OCI-LY3 (cell line): ENCODE measurements around the gene KIFAP3.

ENCODE experiments used
- H2AFZ ChIP-seq: fragments of 200-600, 300-600 bp; shearing (Covaris generic); 2 replicates; pipeline ENCODE4 v1.6.0; 2014; ENCODE audit warnings: antibody characterized with exemption, low read depth, low read length
- H3K27ac ChIP-seq: fragments of 200-600, 300-600 bp; sonication (generic); 2 replicates; pipeline ENCODE4 v1.5.1; 2014; ENCODE audit warnings: mild to moderate bottlenecking, low read length, moderate library complexity, mixed read lengths
- H3K27me3 ChIP-seq: fragments of 200-600, 300-600 bp; sonication (generic); 2 replicates; pipeline ENCODE4 v1.6.1; 2014; ENCODE audit warnings: low read depth, low read length, mixed read lengths
- H3K36me3 ChIP-seq: fragments of 200-600, 300-600 bp; sonication (generic); replicated peaks from 2 replicates; pipeline ENCODE3; 2014; ENCODE audit warnings: low read depth, low read length, mixed read lengths
- H3K4me1 ChIP-seq: fragments of 300-600, 200-600 bp; sonication (generic); 2 replicates; pipeline ENCODE4 v1.6.1; 2014; ENCODE audit warnings: low read length, mixed read lengths
- H3K4me2 ChIP-seq: fragments of 200-600, 300-600 bp; sonication (generic); 2 replicates; pipeline ENCODE4 v1.6.1; 2014; ENCODE audit warnings: low read length, mixed read lengths
- H3K4me3 ChIP-seq: fragments of 300-600, 200-600 bp; sonication (generic); 2 replicates; pipeline ENCODE4 v1.5.1; 2014; ENCODE audit warnings: antibody characterized with exemption, mild to moderate bottlenecking, low read length, moderate library complexity
- H3K79me2 ChIP-seq: fragments of 300-600, 200-600 bp; shearing (Covaris generic); 2 replicates; pipeline ENCODE4 v1.6.1; 2014; ENCODE audit warnings: mild to moderate bottlenecking, low read length, mixed read lengths
- H3K9ac ChIP-seq: fragments of 300-600, 200-600 bp; shearing (Covaris generic); 2 replicates; pipeline ENCODE4 v1.6.0; 2014; ENCODE audit warnings: mild to moderate bottlenecking, low read length, moderate library complexity
- H3K9me3 ChIP-seq: fragments of 200-600, 300-600 bp; shearing (Covaris generic); 2 replicates; pipeline ENCODE4 v1.6.1; 2014; ENCODE audit warnings: low read length, mixed read lengths; ENCODE audit not compliant: insufficient read depth
- H4K20me1 ChIP-seq: fragments of 200-600, 300-600 bp; sonication (generic); 2 replicates; pipeline ENCODE4 v1.6.1; 2016; ENCODE audit warnings: low read length, mixed read lengths; ENCODE audit not compliant: insufficient read depth
- EZH2phosphoT487 ChIP-seq: fragments of 200-600 bp; shearing (Covaris generic); IDR thresholded peaks from 2 replicates; pipeline ENCODE4 v1.6.1; 2018; ENCODE audit warnings: antibody characterized with exemption, mixed run types, low read depth
- TF ChIP-seq, protein P1 (sequence below): fragments of 200-600, 300-600 bp; sonication (generic); IDR thresholded peaks from 2 replicates; pipeline ENCODE4 v1.5.1; 2014; ENCODE audit warnings: antibody characterized with exemption, low read length, low read depth

KIFAP3 gene

DNA sequence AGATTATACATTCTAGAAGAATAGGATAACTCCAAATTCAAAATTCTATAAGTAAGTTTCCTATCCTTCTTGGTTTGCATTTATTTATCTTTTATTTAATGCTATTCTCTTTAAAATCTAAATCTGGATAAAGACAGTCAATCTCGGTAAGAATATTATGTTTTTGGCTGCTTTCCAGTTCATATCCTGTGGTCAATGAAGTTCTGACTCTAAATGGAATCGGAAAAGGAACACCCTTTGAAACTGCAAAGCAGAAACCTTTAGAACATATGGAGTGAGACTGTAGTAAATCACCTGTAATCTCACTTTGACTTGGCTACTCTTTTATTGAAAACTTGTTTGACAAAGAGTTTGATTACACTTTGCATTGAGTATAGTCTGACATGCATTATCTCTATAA lies 85.2 kb downstream of the KIFAP3 start:
- Histone ChIP-seq H2AFZ (no peak overlapping the region), H3K4me2 (no peak overlapping the region), H3K9ac (no peak overlapping the region), H3K27ac (no peak overlapping the region), H3K4me1 (no peaks in the 10 kb centered on the region), H4K20me1 (no peaks in the 10 kb centered on the region), H3K9me3 (no peaks in the 10 kb centered on the region), H3K4me3 (no peak overlapping the region), H3K36me3 (no peaks in the 10 kb centered on the region), H3K79me2 (no peaks in the 10 kb centered on the region), H3K27me3 (no peaks in the 10 kb centered on the region)
- TF ChIP-seq, protein P1, sequence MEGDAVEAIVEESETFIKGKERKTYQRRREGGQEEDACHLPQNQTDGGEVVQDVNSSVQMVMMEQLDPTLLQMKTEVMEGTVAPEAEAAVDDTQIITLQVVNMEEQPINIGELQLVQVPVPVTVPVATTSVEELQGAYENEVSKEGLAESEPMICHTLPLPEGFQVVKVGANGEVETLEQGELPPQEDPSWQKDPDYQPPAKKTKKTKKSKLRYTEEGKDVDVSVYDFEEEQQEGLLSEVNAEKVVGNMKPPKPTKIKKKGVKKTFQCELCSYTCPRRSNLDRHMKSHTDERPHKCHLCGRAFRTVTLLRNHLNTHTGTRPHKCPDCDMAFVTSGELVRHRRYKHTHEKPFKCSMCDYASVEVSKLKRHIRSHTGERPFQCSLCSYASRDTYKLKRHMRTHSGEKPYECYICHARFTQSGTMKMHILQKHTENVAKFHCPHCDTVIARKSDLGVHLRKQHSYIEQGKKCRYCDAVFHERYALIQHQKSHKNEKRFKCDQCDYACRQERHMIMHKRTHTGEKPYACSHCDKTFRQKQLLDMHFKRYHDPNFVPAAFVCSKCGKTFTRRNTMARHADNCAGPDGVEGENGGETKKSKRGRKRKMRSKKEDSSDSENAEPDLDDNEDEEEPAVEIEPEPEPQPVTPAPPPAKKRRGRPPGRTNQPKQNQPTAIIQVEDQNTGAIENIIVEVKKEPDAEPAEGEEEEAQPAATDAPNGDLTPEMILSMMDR, result no peak
- TF ChIP-seq EZH2phosphoT487, result no peak

DNA sequence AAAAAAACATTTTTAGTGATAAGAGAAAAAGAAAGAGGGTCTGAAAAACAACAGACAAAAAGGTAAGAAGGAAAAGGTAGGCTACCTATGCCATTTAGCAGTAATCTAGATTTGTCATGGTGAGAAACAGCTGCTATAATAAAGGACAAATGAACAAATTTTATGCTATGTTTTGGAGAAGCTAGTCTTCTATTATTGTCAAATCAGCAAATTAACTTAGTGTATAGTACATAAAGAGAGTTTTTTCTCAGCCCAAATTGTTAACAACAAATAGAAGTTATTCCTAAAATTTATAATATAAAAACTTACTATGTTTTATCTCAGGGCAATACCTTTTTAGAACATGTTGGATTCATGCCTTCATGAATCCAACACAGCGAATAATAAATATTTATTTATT lies 88.7 kb downstream of the KIFAP3 start:
- no peaks in the 10 kb centered on the region for H3K36me3 ChIP-seq
- TF ChIP-seq, protein P1, result no peak
- no peak for TF ChIP-seq EZH2phosphoT487
- H3K9me3 ChIP-seq, result no peaks in the 10 kb centered on the region
- H3K4me3 ChIP-seq, result no peak overlapping the region
- no peak overlapping the region for H3K4me2 ChIP-seq
- no peaks in the 10 kb centered on the region for H3K27me3 ChIP-seq
- no peaks in the 10 kb centered on the region for H4K20me1 ChIP-seq
- no peak overlapping the region for H2AFZ ChIP-seq
- no peak overlapping the region for H3K27ac ChIP-seq
- no peaks in the 10 kb centered on the region for H3K4me1 ChIP-seq
- no peak overlapping the region for H3K9ac ChIP-seq
- no peaks in the 10 kb centered on the region for H3K79me2 ChIP-seq

DNA sequence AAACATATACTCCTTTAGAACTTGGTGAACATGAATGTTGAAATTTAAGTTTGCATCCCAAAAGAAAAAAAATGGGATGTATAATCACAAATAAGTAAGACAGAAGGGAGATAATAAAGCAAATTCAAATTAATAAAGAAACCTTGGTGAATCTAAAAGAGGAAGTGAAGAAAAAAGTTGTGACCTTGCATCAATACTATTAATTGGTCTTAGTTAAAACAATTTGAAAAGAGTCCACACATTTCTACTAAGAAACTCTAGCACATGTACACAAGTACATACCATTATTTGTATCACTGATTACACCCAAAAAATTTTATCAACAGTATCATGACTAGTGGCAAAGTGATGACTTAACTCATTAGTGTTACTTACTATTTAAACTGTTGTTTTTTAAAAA lies 100.4 kb downstream of the KIFAP3 start:
- no peak overlapping the region for H3K4me2 ChIP-seq
- H3K36me3 ChIP-seq, result no peaks in the 10 kb centered on the region
- H3K4me1 ChIP-seq, result peaks cover 6% of the 10 kb centered on the region
- H3K9ac ChIP-seq, result no peak overlapping the region
- no peak overlapping the region for H2AFZ ChIP-seq
- TF ChIP-seq, protein P1, result no peak
- no peak for TF ChIP-seq EZH2phosphoT487
- H3K27me3 ChIP-seq, result no peaks in the 10 kb centered on the region
- no peaks in the 10 kb centered on the region for H4K20me1 ChIP-seq
- no peaks in the 10 kb centered on the region for H3K9me3 ChIP-seq
- H3K27ac ChIP-seq, result no peak overlapping the region
- no peaks in the 10 kb centered on the region for H3K79me2 ChIP-seq
- no peak overlapping the region for H3K4me3 ChIP-seq

DNA sequence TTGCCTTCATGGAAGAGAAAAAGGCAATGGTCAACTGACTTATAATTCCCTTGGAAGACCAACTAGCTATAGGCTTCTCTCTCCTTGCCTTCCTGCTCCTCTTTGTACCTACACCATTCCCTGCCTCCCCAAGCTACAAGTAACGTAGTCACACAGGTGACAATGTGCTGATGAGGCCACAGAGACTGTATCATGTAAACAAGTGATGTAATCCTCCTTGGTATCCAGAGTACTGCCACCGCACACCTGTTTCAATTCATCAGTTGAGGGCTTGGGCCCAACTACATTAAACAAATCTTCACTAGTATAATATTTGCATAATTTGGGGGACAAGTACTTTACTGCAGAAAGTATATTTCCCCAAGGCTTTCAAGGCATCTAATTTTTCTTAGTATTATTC lies 104.4 kb downstream of the KIFAP3 start:
- Histone ChIP-seq H3K4me3 (no peak overlapping the region), H3K4me2 (no peak overlapping the region), H4K20me1 (no peaks in the 10 kb centered on the region), H3K27me3 (no peaks in the 10 kb centered on the region), H3K79me2 (no peaks in the 10 kb centered on the region), H3K36me3 (no peaks in the 10 kb centered on the region), H3K27ac (no peak overlapping the region), H3K9ac (no peak overlapping the region), H2AFZ (no peak overlapping the region), H3K4me1 (peaks cover 6% of the 10 kb centered on the region), H3K9me3 (no peaks in the 10 kb centered on the region)
- TF ChIP-seq, protein P1, result no peak
- no peak for TF ChIP-seq EZH2phosphoT487
